HG03139 (cell line): ENCODE results near the gene CBFA2T3.
"Not testable (repeated sequence)": the region's sequence is repeated elsewhere in the genome, so short reads cannot be mapped to it uniquely, and the experiment has no call there.

Experiments
- ATAC-seq: cut with Tn5 transposase; IDR thresholded peaks from one replicate; pipeline ENCODE4 v1.9.1; 2021; ENCODE audit not compliant: unreplicated experiment

The CBFA2T3 gene

GRCh38 chr16:88893127-88893968 is 83.7 kb downstream of the CBFA2T3 start:
- ATAC-seq = no peak

- ATAC-seq = no peak
These were observed 84.9 kb downstream of the CBFA2T3 start for GRCh38 chr16:88892065-88892464.

GRCh38 chr16:88891083-88891482 is 85.9 kb downstream of the CBFA2T3 start:
- ATAC-seq = no peak

- ATAC-seq = not testable (repeated sequence)
These were observed 87.2 kb downstream of the CBFA2T3 start for GRCh38 chr16:88889702-88890352.

GRCh38 chr16:88888461-88889387 is 88.3 kb downstream of the CBFA2T3 start:
- no peak for ATAC-seq

DNA sequence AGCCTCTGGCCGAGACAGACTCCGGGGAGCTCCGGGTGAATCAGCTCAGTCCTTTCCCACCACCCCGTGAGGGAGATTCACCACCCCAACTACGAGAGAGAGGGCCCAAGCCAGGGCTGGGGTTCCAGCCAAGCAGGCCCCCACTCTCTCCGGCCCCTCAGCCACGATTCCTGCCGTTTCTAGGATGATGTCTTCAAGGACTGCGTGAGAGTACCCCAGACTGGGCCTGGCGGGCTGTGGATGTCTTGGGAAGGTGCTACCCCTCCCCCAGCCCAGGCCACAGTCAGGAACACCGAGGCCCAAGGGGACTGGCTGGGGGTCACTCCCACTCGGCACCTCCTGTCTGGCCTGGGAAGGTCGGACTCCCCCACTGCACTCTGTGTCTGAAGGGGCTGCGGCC is 89.0 kb downstream of the CBFA2T3 start:
- no peak for ATAC-seq

DNA sequence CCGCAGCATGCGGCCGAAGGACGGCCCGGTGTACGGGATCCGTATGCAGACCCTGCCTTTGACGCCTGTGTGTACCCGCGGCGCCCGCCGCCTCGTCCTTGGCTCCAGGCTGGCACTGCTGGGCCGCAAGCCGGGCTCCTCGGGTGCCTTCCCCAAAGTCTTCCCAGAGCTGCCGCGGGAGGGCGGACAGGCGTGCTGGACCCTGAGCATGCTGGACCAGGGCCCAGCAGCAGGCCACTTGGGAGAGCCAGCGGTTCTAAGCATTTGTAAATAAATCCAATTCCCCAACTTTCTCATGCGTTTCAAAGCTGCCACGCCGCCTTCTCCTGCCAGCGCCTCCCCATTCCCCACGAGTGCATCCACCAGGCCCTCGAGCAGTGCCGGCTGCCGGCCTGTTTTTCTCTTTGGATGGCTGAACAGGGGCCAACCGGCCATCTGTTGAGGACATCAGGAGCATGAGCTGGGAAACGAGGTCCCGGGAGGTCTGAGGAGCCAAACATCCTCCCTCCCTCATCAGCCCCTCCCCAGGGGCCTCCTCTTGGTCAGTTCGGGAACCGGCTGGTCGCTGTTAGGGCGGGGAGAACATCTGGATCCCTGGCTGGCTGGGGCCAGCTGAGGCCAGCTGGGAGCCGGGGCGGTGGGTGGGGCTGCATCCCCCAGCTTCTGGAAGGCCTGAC is 90.0 kb downstream of the CBFA2T3 start:
- ATAC-seq = no peak

GRCh38 chr16:88886420-88886844 is 90.6 kb downstream of the CBFA2T3 start:
- ATAC-seq = no peak

- no peak for ATAC-seq
These were observed 91.2 kb downstream of the CBFA2T3 start for GRCh38 chr16:88885693-88886280.

- ATAC-seq = no peak
These were observed 92.3 kb downstream of the CBFA2T3 start for GRCh38 chr16:88884569-88885271.

- no peak for ATAC-seq
These were observed 93.1 kb downstream of the CBFA2T3 start for GRCh38 chr16:88883946-88884345.

- ATAC-seq = no peak
These were observed 93.7 kb downstream of the CBFA2T3 start for GRCh38 chr16:88883117-88883895.

DNA sequence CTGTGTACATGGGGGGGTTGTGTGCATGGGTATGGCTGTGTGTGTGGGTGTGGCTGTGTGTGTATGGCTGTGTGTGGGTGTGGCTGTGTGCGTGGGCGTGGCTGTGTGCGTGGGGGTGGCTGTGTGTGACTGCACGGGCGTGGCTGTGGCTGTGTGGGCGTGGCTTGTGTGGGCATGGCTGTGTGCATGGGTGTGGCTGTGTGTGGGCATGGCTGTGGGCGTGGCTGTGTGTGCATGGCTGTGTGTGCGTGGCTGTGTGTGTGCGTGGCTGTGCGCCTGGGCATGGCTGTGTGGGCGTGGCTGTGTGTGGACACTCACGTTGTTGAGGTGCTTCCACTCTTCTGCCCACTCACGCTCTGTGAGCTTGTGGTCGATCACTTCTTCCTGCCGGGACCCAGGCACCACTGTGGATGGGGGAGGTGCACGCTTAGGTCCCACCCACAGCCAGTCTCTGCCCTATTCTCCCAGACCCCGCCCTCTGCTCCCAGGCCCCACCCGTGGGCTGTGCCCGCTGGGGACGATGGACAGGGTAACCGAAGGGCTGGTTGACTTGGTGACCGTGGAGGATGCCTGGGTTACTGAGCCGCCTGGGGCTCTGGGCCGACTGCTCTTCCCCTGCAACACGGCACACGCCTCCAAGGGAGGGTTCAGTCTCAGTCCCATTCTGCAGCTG is 94.5 kb downstream of the CBFA2T3 start:
- ATAC-seq = no peak

GRCh38 chr16:88881675-88882357 is 95.2 kb downstream of the CBFA2T3 start:
- ATAC-seq = no peak

DNA sequence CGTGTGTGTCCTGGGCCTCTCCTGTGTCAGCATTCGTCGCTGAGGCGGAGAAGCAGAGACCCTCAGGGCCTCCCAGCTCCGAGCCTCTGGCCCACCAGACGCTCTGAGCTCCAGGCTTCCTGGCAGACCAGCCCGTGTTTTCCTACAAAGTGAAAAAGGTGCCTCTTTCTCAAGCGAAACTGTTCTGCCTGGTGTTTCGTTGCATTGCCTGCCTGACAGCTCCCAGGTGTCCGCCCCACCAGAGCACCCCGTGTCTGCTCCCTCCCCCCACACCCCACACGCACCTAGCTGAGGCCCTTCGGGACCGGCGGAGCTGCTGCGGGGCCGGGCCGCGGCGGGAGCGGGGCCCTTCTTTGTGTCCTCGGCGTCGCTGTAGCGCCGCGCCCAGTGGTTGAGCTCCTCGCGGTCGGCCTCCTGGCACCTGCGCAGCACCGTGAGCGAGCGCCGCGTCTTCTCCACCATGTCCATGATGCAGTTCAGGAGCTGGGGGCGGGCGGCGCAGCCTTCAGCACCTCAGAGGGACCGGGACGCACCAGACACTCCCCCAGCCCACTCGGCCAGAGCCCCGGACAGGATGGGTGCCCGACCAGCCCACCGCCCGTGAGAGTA is 95.9 kb downstream of the CBFA2T3 start:
- no peak for ATAC-seq

DNA sequence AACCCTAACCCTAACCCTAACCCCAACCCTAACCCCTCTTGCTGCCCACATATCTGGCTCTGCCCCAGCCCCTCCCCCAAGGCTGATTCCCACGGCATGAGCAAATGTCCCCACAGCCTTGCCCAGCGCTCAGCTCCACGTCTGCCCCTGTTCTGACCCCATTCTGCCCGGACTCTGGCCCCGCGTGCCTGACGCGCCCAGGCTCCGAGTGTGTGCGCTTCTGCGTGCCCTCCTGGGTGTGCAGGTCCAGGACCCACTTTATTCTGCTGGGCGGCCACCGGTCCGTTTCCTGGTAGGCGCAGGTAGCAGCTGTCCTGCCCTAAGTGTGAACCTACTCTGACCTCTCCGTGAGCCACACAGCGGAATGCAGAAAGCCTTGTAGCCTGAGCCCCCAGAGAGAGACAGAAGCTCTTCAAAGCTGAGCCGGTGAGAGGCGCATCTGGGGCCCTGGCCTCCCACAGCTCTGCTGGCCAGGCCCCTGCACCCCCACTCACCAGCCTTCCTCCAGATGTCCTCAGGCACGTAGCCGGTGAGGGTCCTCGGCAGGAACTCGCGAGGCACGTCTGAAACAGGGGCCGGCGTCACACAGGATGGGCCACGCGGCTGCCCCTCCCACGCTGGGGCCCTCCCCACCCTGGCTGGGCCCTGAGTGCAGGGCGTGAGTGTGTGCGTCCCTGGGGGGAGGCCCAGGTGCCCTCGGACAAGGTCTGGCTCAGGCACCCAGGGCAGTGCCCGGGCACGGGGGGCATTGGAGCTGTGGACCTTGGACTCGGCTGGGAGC is 96.6 kb downstream of the CBFA2T3 start:
- ATAC-seq = no peak

- no peak for ATAC-seq
These were observed 97.3 kb downstream of the CBFA2T3 start for GRCh38 chr16:88879788-88880055.
